ENCODE data around the gene RAB3A.
"Not testable (repeated sequence)": the region's sequence is repeated elsewhere in the genome, so short reads cannot be mapped to it uniquely, and the experiment has no call there.

Gene RAB3A

DNA sequence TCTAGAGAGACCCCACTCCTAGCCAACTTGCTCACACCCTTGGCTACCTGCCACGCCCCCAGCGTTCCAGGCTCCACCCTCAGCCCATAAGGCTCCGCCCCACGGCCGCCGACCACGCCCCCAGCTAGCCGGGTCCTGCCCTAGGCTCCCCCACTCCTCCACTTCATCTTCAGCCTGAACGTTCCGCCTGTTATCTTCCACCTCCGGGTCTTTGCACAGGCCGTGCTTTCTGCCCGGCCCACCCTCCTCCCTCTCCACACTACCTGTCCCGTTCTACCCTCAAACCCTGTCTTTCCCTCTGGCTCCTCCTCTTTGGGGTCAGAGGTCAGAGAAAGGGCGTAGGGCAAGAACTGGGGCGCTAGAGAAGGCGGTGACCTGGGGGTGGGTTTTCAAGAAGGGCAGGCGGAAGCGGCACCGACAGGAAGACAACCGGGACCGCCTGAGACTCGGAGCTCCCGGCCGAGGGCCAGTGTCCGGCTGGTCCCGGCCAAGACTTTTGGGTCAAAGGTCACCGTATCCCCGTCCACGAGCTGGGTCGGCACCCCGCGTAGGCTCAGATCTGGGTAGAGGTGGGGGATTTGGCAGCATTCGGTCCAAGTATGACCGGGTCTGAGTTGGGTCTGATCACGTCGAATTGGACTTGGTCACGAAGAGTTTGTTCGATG, 20.1 kb upstream of the RAB3A start:
- DNase-seq (ENCODE audit: low read depth): no peak

GRCh38 chr19:18221815-18222725, 18.2 kb upstream of the RAB3A start:
- no peak for DNase-seq (ENCODE audit: low read depth)

GRCh38 chr19:18220632-18221275, 16.9 kb upstream of the RAB3A start:
- DNase-seq (ENCODE audit: low read depth): no peak

GRCh38 chr19:18219911-18220631, 16.2 kb upstream of the RAB3A start:
- DNase-seq (ENCODE audit: low read depth): no peak

GRCh38 chr19:18218600-18218999, 14.8 kb upstream of the RAB3A start:
- DNase-seq (ENCODE audit: low read depth): no peak

DNA sequence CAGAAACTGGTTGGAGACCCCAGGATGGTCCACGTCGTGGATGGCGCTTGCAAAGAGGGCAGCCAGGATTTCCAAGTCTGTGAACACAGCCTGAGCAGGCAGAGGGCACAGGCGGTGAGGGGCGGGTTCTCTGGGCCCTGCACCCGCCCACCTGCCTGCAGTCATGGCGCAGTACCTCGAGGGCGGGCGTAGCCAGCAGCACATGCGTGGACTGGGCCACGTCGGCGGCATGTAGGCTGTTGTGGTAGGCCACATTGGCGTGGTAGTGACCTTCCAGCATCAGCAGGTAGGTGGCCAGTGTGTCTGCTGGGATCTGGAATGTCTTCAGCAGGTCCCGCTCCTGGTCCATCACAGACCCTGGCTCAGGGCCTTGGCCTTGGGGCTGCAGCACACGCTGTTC, 14.3 kb upstream of the RAB3A start:
- no peak for DNase-seq (ENCODE audit: low read depth)

GRCh38 chr19:18216789-18217188, 12.9 kb upstream of the RAB3A start:
- no peak for DNase-seq (ENCODE audit: low read depth)

DNA sequence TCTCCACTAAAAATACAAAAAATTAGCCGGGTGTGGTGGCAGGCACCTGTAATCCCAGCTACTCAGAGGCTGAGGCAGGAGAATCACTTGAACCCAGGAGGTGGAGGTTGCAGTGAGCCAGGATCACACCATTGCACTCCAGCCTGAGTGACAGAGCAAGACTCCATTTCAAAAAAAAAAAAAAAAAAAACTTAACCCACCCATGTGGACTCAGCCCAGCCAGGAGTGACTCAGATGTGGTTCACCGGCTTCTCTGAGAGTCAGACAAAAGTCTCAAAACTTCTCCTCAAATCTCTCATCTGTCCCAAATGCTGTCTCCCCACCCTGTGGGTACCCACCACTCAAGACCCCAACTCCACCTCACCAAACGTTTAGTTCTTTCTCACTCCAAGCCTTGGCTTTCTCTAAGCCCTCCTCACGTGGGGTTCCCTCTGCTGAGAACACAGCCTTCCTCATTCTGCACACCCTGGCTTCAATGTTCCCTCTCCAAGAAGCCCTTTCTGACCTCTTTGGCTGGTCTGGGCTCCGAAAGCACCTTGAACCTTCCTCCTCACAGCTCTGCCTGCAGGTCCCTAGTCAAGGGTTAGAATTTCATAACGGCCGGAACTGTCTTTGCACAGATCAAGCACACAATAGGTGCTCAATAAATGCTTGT, 11.1 kb upstream of the RAB3A start:
- DNase-seq (ENCODE audit: low read depth): no peak

GRCh38 chr19:18211683-18212082, 7.8 kb upstream of the RAB3A start:
- no peak for DNase-seq (ENCODE audit: low read depth)

- DNase-seq (ENCODE audit: low read depth): not testable (repeated sequence)
These were observed 6.1 kb upstream of the RAB3A start for GRCh38 chr19:18209912-18210311.

GRCh38 chr19:18208098-18208951, 4.5 kb upstream of the RAB3A start:
- DNase-seq (ENCODE audit: low read depth): no peak

- DNase-seq (ENCODE audit: low read depth): no peak
These were observed 2.2 kb upstream of the RAB3A start for GRCh38 chr19:18206018-18206417.

GRCh38 chr19:18205200-18205892, 1.5 kb upstream of the RAB3A start:
- DNase-seq (ENCODE audit: low read depth): no peak

GRCh38 chr19:18204394-18205199, 755 bp upstream of the RAB3A start:
- no peak for DNase-seq (ENCODE audit: low read depth)

- no peak for DNase-seq (ENCODE audit: low read depth)
These were observed 407 bp downstream of the RAB3A start for GRCh38 chr19:18203408-18203862.

DNA sequence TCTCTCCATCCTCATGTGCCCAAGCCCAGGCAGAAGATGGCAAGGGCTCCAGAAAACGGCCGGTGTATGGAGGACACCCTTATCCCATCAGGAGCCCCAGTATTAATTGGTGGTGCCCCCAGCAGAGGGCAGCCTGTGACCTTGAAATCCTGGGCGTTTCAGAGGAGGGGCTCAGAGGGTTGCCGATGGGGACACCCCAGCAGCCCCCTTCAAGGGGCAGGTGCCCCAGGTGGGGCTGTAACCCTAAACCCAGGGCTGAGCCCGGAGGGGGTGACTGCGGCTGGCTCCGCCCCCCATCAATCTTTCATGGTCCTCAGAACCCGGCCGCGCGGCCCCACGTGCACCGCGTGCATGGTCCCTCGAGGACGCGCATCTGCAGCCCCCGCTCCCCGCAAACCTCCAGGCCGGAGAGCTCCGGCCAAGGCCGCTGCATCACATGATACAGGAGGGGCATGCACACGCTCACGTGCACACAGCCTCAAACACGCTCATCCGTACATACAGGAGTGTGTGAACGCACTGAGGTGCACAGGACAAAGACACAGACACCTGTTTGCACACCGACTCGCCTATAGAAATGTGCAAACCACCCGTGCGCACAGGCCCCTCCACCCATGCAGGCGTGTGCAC, 949 bp downstream of the RAB3A start:
- DNase-seq (ENCODE audit: low read depth): no peak

DNA sequence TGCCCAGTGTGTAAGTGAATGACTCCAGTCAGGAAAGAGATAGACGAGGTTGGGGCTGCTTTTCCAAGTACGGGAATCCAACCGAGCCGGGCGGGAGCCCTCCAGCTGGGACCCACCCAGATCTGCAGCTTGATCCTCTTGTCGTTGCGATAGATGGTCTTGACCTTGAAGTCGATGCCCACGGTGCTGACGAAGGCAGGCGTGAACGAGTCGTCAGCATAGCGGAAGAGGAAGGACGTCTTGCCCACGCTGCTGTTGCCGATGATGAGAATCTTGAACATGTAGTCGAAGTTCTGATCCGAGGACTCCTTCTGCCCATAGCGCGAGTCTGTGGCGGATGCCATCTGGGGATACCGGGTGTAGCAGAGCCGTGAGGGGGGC, 1.5 kb downstream of the RAB3A start:
- no peak for DNase-seq (ENCODE audit: low read depth)

- no peak for DNase-seq (ENCODE audit: low read depth)
These were observed 5.5 kb downstream of the RAB3A start for GRCh38 chr19:18198374-18198773.

- DNase-seq (ENCODE audit: low read depth): no peak
These were observed 5.9 kb downstream of the RAB3A start for GRCh38 chr19:18197941-18198340.
